Stimulated activated effector memory CD8-positive, alpha-beta T cell treated with anti-CD3 and anti-CD28 coated beads, Interleukin-12 subunit alpha, Interleukin-12 subunit beta, amount 100 ng/mL, for 72 hours (primary cell): Measurements from ENCODE around the gene COL11A2.
A peak's percentile ranks its signal among the peaks of the same experiment; 100 is the strongest.

ENCODE experiments used
- ATAC-seq: fragments of 150-1000 bp; cut with Tn5 transposase; 2 replicates; pipeline ENCODE4 v1.10.0; 2021
- DNase-seq, 2 donors: peaks; one replicate each; pipeline ENCODE4 v3.0.0; 2021 to 2022; ENCODE audit warnings: low spot score in 2 of 2
- H3K27ac Mint-ChIP-seq: one replicate; pipeline ENCODE4 v1.8.0; 2022; ENCODE audit warnings: mild to moderate bottlenecking, mixed read lengths
- H3K36me3 Mint-ChIP-seq: one replicate; pipeline ENCODE4 v1.8.0; 2022; ENCODE audit warnings: mild to moderate bottlenecking, mixed read lengths
- H3K4me1 Mint-ChIP-seq: one replicate; pipeline ENCODE4 v1.8.0; 2022; ENCODE audit warnings: mixed read lengths
- H3K4me3 Mint-ChIP-seq: one replicate; pipeline ENCODE4 v1.8.0; 2022; ENCODE audit warnings: mild to moderate bottlenecking, mixed read lengths
- H3K9me3 Mint-ChIP-seq: one replicate; pipeline ENCODE4 v1.8.0; 2022; ENCODE audit warnings: mixed read lengths

The COL11A2 gene

DNA sequence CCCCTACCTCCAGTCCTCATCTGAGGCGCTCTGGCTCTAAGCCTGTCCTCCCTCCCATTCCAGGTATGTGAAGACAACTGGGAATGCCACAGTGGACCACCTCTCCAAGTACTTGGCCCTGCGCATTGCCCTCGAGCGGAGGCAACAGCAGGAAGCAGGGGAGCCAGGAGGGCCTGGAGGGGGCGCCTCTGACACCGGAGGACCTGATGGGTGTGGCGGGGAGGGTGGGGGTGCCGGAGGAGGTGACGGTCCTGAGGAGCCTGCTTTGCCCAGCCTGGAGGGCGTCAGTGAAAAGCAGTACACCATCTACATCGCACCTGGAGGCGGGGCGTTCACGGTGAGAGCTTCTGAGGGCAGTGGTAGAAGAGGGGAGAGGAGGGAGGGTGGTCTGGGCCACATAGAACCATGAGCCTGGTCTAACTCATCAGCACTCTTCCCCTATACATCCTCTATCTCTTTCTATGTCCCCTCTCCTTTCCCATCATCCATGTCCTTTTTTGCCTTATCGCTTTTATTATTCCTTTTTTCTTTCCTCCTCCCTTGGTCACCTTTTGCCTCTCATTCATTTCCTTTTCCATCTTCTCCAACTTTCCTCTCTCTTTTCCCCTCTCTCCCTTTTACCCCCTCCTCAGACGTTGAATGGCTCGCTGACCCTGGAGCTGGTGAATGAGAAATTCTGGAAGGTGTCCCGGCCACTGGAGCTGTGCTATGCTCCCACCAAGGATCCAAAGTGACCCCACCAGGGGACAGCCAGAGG, 19.6 kb upstream of the COL11A2 start:
- DNase-seq, result no peak
- no peak overlapping the region for H3K4me3 Mint-ChIP-seq
- no peak for ATAC-seq

DNA sequence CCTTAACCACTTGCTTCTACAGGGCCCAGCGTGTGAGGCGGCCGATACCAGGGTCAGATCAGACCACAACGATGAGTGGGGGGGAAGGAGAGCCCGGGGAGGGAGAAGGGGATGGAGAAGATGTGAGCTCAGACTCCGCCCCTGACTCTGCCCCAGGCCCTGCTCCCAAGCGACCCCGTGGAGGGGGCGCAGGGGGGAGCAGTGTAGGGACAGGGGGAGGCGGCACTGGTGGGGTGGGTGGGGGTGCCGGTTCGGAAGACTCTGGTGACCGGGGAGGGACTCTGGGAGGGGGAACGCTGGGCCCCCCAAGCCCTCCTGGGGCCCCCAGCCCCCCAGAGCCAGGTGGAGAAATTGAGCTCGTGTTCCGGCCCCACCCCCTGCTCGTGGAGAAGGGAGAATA, 18.9 kb upstream of the COL11A2 start:
- H3K9me3 Mint-ChIP-seq, result no peaks in the 10 kb centered on the region
- H3K4me1 Mint-ChIP-seq, result peaks cover 59% of the 10 kb centered on the region
- no peak overlapping the region for H3K27ac Mint-ChIP-seq
- ATAC-seq (no peak), DNase-seq (no peak)
- H3K4me3 Mint-ChIP-seq, result no peak overlapping the region
- peaks cover 56% of the 10 kb centered on the region for H3K36me3 Mint-ChIP-seq

More for the DNA sequence above, 19.6 kb upstream of the COL11A2 start:
- H3K4me1 Mint-ChIP-seq, result peaks cover 52% of the 10 kb centered on the region
- peaks cover 56% of the 10 kb centered on the region for H3K36me3 Mint-ChIP-seq
- no peak overlapping the region for H3K27ac Mint-ChIP-seq
- H3K9me3 Mint-ChIP-seq, result no peaks in the 10 kb centered on the region

DNA sequence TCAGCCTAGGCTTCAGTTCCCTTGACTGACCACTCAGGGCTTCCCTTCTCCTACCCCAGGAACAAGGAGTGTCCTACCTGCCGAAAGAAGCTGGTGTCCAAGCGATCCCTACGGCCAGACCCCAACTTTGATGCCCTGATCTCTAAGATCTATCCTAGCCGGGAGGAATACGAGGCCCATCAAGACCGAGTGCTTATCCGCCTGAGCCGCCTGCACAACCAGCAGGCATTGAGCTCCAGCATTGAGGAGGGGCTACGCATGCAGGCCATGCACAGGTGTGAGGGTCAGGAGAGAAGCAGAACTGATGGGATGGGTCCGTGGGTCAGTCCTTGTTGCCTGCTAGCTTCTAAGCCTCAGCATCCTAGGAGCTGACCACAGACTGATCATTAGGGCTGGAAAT, 17.6 kb upstream of the COL11A2 start:
- Mint-ChIP-seq H3K4me3 (peak overlapping the region; percentile 92), H3K27ac (peak overlapping the region; percentile 97), H3K36me3 (peaks cover 69% of the 10 kb centered on the region), H3K9me3 (no peaks in the 10 kb centered on the region), H3K4me1 (peaks cover 71% of the 10 kb centered on the region)
- no peak for DNase-seq
- no peak for ATAC-seq

GRCh38 chr6:33208091-33208967, 16.1 kb upstream of the COL11A2 start, which contains the start of gene RING1:
Gene RING1, plus strand, starts transcription at chr6:33208500. Its CDS starts 323 bp downstream, at chr6:33208823.
- peak within 1 kb of the TSS; percentile 97 for H3K27ac Mint-ChIP-seq
- peak within 1 kb of the TSS; percentile 92 for H3K4me3 Mint-ChIP-seq
- DNase-seq (peak; percentile 79 to 89), ATAC-seq (peak; percentile 48)
- H3K4me1 Mint-ChIP-seq, result peaks cover 73% of the 10 kb centered on the region
- no peaks in the 10 kb centered on the region for H3K9me3 Mint-ChIP-seq
- H3K36me3 Mint-ChIP-seq, result peaks cover 78% of the 10 kb centered on the region

- no peaks in the 10 kb centered on the region for H3K9me3 Mint-ChIP-seq
- peaks cover 78% of the 10 kb centered on the region for H3K36me3 Mint-ChIP-seq
- peaks cover 73% of the 10 kb centered on the region for H3K4me1 Mint-ChIP-seq
- H3K4me3 Mint-ChIP-seq, result peak overlapping the region; percentile 92
- DNase-seq (no peak), ATAC-seq (no peak)
- H3K27ac Mint-ChIP-seq, result peak overlapping the region; percentile 97
Observed at GRCh38 chr6:33207552-33208090, 15.4 kb upstream of the COL11A2 start.

DNA sequence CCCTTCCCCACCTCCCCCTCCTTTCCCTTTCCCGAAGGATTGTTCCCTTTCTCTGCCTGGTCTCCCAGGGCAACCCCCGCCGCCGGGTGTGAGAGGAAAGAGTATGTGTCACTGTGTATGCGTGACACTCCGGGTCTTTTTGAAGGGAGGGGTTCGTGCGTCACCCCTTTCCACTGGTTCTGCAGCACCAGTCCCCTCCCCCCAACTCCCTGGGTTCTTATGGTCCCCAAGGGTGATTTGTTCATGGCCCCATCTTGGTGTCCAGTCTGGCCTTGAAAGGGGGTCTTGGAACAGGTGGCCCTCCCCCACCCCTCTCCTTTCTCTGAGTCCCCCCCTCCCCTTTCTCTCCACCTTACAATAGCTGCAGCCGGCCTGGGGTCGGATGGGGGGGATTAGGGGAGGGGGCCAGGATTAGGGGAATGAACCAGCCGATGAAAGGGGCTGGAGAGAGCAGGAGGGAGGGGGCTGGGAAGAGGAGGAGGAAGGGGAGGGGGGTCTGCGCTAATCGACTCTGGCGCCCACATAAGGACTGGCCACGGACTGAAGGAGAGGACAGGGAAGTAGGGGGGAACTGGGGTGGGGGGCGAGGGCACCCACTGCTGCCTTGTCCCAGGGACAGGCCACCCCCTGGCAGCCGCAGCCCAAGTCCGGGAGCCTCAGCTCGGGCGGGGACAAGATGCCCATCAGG, 14.7 kb upstream of the COL11A2 start:
- Mint-ChIP-seq H3K4me3 (peak overlapping the region; percentile 92), H3K9me3 (no peaks in the 10 kb centered on the region), H3K36me3 (peaks cover 78% of the 10 kb centered on the region), H3K4me1 (peaks cover 73% of the 10 kb centered on the region), H3K27ac (peak overlapping the region; percentile 98)
- DNase-seq (no peak), ATAC-seq (no peak)

GRCh38 chr6:33206027-33206863, 14.0 kb upstream of the COL11A2 start:
- peak overlapping the region; percentile 92 for H3K4me3 Mint-ChIP-seq
- H3K9me3 Mint-ChIP-seq, result no peaks in the 10 kb centered on the region
- peaks cover 77% of the 10 kb centered on the region for H3K4me1 Mint-ChIP-seq
- peak in 1 of 2 donors; percentile 59 for DNase-seq
- peak overlapping the region; percentile 98 for H3K27ac Mint-ChIP-seq
- no peak for ATAC-seq
- peaks cover 78% of the 10 kb centered on the region for H3K36me3 Mint-ChIP-seq

GRCh38 chr6:33205191-33206026, 13.1 kb upstream of the COL11A2 start:
- H3K4me3 Mint-ChIP-seq, result peak overlapping the region; percentile 92
- DNase-seq (peak; percentile 57 to 88), ATAC-seq (peak; percentile 78)
- H3K27ac Mint-ChIP-seq, result peak overlapping the region; percentile 98
- H3K9me3 Mint-ChIP-seq, result no peaks in the 10 kb centered on the region
- H3K36me3 Mint-ChIP-seq, result peaks cover 78% of the 10 kb centered on the region
- peaks cover 84% of the 10 kb centered on the region for H3K4me1 Mint-ChIP-seq

DNA sequence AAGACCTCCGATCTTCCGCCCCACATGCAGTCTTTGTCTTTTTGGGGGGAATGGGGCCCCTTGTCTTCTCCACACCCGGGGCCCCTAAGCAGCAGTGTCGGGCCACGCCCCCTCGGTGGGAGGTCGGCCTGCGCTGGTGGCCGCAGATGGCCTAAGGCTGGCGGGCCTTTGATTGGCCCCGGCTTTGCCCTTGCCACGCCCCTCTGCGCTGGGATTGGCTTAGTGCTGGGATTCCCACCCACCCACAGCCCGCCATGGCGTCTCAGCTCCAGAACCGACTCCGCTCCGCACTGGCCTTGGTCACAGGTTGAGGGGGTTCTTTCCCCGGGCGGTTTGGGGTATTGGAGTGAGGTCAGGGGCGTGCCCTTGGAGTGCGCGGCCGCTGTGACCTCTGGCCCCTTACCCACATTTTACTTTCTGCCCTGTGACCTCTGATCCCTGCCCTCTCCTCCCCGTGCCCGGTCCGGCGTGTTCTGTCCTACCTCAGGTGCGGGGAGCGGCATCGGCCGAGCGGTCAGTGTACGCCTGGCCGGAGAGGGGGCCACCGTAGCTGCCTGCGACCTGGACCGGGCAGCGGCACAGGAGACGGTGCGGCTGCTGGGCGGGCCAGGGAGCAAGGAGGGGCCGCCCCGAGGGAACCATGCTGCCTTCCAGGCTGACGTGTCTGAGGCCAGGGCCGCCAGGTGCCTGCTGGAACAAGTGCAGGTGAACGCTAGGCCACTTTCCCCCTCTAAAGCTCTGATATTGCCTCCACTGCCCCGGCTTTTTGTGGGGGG, 12.3 kb upstream of the COL11A2 start, which contains the start of gene HSD17B8:
HSD17B8 (plus strand) TSS at position 241 of the 776 bp plus-strand sequence; CDS start at position 255, 14 bp downstream.
- peak; percentile 84 to 94 for DNase-seq
- peaks cover 73% of the 10 kb centered on the region for H3K36me3 Mint-ChIP-seq
- peaks cover 79% of the 10 kb centered on the region for H3K4me1 Mint-ChIP-seq
- H3K27ac Mint-ChIP-seq, result peak within 1 kb of the TSS; percentile 98
- peak; percentile 64 for ATAC-seq
- H3K4me3 Mint-ChIP-seq, result peak within 1 kb of the TSS; percentile 92
- no peaks in the 10 kb centered on the region for H3K9me3 Mint-ChIP-seq

- no peak for ATAC-seq
- Mint-ChIP-seq H3K27ac (peak overlapping the region; percentile 98), H3K4me3 (peak overlapping the region; percentile 92)
Observed at GRCh38 chr6:33204165-33204414, 11.8 kb upstream of the COL11A2 start.

GRCh38 chr6:33203443-33204164, 11.3 kb upstream of the COL11A2 start:
- H3K27ac Mint-ChIP-seq, result peak overlapping the region; percentile 98

More at GRCh38 chr6:33204165-33204414, 11.8 kb upstream of the COL11A2 start:
- DNase-seq, result no peak
- peaks cover 68% of the 10 kb centered on the region for H3K36me3 Mint-ChIP-seq
- no peaks in the 10 kb centered on the region for H3K9me3 Mint-ChIP-seq
- H3K4me1 Mint-ChIP-seq, result peaks cover 79% of the 10 kb centered on the region

GRCh38 chr6:33202799-33203198, 10.5 kb upstream of the COL11A2 start:
- H3K27ac Mint-ChIP-seq, result peak overlapping the region; percentile 98
- H3K4me1 Mint-ChIP-seq, result peaks cover 84% of the 10 kb centered on the region
- H3K36me3 Mint-ChIP-seq, result peaks cover 70% of the 10 kb centered on the region
- ATAC-seq, result no peak
- H3K9me3 Mint-ChIP-seq, result no peaks in the 10 kb centered on the region
- DNase-seq, result no peak
- H3K4me3 Mint-ChIP-seq, result peak overlapping the region; percentile 92

More at GRCh38 chr6:33203443-33204164, 11.3 kb upstream of the COL11A2 start:
- Mint-ChIP-seq H3K4me3 (peak overlapping the region; percentile 92), H3K36me3 (peaks cover 66% of the 10 kb centered on the region), H3K4me1 (peaks cover 79% of the 10 kb centered on the region), H3K9me3 (no peaks in the 10 kb centered on the region)
- no peak for ATAC-seq
- no peak for DNase-seq
